ENCODE measurements around the gene DIPK2A.

The DIPK2A gene

DNA sequence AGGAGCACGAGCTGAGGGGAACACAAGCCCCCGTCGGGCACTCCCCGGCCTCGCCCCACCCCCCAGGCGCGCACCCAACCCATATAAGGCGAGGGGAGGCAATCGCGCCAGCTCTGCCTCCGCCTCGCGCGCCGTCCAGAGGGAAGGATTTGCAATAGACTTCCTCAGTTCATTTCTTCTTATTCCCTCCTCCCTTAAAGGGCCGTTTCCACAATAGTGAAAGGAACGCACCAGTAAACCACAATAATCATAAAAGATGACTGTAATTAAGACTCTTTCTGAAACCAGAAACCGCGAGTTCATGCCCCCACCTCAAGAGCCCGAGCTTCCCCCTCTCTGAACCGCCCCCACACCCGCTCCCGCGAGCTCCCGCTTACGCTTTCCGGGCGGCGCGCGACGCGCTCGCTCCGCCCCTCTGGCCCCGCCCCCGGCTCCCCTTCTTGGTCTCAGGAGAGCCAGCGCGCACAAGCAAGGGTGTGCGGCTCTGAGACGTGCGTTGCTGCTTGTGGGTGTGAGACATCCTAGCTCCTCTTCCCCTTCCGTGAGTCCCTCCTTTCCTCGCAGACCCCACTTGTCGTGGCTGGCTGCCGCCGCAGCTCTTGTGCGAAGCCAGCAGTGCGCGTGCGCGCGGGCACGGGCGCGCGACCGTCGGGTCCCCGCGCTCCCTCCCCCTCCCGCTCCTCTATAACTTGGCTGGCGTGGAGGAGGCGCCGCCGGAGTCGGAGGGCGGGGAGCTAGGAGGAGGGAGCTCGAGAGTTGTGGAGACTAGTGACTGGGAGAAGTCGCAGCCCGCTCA is at the start of gene DIPK2A:
Gene DIPK2A, plus strand, starts transcription at position 465 of the 796 bp plus-strand sequence. CDS start 510 bp downstream, outside the sequence.
- H3K4me3 ChIP-seq (ENCODE audit: low read depth, low read length): peak within 1 kb of the TSS; percentile 90

DNA sequence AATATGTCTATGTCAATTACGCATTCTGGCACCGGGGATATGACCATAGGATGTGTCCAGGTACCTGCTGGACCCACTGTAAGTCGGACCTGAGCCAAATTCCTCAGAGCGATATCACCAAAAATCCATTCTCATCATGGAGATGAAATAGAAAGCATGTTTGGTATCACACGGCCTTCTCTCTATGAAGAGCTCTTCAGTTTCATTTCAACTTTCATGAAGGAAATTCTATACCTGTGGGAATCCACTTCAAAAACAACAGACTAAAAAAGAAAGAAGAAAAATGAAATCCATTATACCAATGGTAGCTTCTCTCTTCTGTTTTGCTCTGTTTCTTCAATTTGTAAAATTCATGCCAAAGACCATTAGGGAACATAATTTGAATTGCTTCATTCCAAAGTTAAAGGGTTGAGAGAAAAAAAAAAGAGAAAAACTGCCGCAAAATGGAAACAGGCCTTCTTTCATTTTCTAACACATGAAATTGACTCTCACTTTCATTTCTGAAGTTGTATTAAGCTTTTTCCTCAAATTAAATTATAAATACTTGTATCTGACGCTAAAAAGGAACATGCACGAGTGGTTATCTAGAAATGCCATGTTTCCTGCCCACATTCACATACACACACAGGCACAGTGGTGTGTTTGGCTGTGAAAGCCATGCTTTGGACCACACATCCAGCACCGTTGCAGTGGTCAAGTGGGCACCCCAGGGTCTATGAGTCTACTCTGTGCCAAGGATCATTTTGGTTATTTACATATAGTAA is 46.9 kb upstream of the DIPK2A start:
- no peak overlapping the region for H3K4me3 ChIP-seq (ENCODE audit: low read depth, low read length)

DNA sequence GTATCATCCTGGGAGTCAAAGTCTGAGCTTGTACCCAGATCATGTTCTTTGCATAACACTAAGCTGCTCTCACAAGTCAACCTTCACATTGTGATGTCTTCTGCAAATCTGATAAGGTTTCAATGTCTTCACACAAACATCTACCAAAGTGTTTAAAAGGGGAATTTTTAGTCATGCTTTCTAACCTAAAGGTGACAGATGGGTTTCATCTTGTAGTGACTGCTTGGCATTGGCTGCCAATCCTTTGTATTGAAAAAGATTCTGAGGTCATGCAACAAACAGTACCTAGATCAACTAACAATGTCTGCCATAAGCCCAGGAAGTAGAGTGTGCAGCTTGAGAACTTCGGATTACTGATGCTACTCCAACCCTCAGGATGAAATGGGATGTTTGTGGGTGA is 43.6 kb upstream of the DIPK2A start:
- no peak overlapping the region for H3K4me3 ChIP-seq (ENCODE audit: low read depth, low read length)

- H3K4me3 ChIP-seq (ENCODE audit: low read depth, low read length): no peak overlapping the region
Measured at GRCh38 chr3:143928541-143929255, 42.9 kb upstream of the DIPK2A start.

GRCh38 chr3:143934791-143935190 is 36.8 kb upstream of the DIPK2A start:
- no peak overlapping the region for H3K4me3 ChIP-seq (ENCODE audit: low read depth, low read length)

- H3K4me3 ChIP-seq (ENCODE audit: low read depth, low read length): no peak overlapping the region
Measured at GRCh38 chr3:143935678-143936077, 35.9 kb upstream of the DIPK2A start.

DNA sequence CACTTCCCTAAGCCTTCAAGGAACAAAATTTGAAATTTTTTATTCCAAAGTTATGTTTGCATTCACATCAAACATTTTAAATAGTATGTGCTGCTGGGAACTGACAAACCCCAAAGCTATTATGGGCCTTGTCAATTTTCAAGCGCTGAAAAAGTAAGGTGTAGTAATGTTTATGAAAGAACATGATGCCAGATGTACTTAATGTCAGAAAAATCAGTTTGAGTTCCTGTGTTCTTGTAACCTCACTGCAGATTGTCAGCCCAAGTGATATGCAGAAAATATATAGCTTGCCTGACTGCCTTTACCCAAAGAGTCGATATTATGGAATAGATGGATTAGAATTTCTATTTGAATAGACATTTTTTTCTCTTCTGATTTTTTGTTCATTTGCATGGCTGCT is 20.8 kb upstream of the DIPK2A start:
- no peak overlapping the region for H3K4me3 ChIP-seq (ENCODE audit: low read depth, low read length)

DNA sequence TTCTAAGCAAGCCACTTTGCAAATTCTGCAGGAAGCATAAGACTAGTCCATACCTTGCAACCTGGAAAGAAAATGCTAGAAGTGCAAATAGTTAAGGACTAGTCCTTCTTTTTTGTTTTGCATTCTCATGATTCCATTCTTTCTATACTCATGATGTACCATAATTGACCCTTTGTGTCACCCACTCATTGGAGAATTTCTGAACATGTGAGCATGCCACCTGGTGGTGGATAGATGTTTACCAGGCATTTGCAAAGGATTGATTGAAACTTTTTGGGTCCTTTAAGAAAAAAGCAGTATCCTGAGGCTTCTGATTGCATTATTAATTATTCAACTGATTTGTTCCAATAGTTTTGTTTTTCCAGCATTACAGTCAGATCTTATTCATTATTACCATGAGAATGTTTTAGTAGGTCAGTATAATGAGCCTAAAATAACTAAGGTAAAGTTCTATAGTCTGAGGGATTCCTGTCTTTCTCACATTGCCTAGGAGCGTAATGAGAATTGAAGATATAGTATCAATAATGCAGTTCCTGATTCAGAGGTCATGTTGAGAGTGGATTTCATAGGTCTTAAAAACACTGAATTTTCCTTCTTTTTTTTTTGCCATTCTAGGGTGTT is 20.2 kb upstream of the DIPK2A start:
- H3K4me3 ChIP-seq (ENCODE audit: low read depth, low read length): no peak overlapping the region

GRCh38 chr3:143952569-143953072 is 19.0 kb upstream of the DIPK2A start:
- no peak overlapping the region for H3K4me3 ChIP-seq (ENCODE audit: low read depth, low read length)

DNA sequence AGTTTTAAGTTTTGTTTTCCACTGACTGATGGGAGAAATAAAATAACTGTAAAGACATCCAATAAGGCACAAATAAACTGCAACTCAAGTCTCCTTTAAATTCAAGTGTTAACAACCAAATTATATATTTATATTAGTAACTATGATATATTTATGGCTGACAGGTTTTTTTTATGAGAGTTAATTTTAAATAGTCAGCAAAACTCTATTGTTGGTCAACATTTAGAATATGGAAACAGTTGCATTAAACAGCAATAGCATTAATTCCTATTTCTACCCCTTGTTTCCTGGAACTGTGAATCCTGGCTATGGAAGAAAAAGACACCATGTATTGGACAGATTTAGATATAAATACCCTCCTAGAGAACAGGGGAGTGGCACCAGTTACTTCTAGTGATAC is 16.5 kb upstream of the DIPK2A start:
- no peak overlapping the region for H3K4me3 ChIP-seq (ENCODE audit: low read depth, low read length)

DNA sequence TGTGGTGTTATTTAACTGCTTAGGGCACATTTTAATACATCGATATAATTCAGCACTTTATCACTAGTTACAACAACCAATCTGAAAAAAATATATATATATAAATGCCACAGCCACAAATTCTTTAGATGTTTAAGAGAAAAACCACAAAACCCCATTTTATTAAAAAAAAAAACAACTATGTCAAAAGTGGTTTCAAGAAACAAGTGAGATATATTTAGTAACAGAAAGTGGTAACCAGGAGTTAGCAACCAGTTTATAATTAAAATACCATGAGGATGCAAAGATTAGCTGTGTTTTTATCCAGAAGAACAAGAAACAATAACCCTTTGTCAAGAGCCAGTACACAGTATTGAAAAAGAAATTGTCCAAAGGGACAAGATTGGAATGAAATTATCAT is 14.8 kb upstream of the DIPK2A start:
- no peak overlapping the region for H3K4me3 ChIP-seq (ENCODE audit: low read depth, low read length)

GRCh38 chr3:143957453-143957852 is 14.2 kb upstream of the DIPK2A start:
- H3K4me3 ChIP-seq (ENCODE audit: low read depth, low read length): no peak overlapping the region

DNA sequence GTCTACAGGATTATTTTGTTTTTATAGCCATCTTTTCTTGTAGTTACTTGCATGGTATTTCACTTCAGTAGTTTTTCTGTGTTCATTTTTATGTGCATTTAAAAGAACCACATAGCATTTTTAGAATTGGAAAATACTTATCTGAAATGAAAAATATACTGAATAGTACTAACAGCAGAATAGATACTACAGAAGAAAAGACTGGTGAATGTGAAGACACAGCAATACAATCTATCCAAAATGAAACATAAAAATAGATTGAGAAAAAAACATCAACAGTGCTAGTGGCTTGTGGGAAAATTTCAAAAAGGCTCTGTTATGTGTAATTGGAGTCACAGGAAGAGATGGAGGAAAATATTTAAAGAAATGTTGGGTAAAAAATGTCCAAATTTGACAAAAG is 12.7 kb upstream of the DIPK2A start:
- no peak overlapping the region for H3K4me3 ChIP-seq (ENCODE audit: low read depth, low read length)

GRCh38 chr3:143961342-143961741 is 10.3 kb upstream of the DIPK2A start:
- no peak overlapping the region for H3K4me3 ChIP-seq (ENCODE audit: low read depth, low read length)

- no peak overlapping the region for H3K4me3 ChIP-seq (ENCODE audit: low read depth, low read length)
Measured at GRCh38 chr3:143963946-143964345, 7.7 kb upstream of the DIPK2A start.

DNA sequence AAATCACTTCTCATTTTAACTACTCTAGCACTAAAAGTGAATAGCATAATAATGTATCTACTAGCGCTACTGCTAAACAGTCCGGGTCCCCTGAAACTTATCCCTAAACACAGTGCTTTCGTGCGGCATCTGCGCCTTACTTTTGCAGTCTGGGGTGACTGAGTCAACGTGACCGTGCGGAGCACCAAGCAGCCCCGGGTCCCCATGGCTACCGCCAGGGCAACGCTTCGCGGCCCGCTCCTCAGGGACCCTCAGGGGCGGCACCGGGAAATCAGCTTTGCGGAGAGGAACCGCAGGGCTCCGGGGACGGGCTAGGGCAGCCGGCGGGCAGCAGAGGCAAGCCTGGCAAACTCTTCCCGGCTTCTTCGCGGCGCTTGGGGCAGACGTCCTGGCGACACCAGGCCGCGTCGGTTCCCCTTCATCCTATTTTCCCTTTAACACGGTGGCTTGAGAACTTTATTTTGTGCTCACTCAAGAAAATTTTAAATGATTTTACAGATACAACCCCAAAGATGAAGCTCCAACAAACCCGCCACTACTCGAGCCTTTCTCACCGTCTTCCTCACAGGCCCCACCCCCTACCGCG is 757 bp upstream of the DIPK2A start:
- H3K4me3 ChIP-seq (ENCODE audit: low read depth, low read length): peak overlapping the region; percentile 90

- H3K4me3 ChIP-seq (ENCODE audit: low read depth, low read length): peak overlapping the region; percentile 90
Measured at GRCh38 chr3:143972155-143972504, 507 bp downstream of the DIPK2A start.

- H3K4me3 ChIP-seq (ENCODE audit: low read depth, low read length): peak overlapping the region; percentile 90
Measured at GRCh38 chr3:143972505-143973258, 1.1 kb downstream of the DIPK2A start.

- peak overlapping the region; percentile 90 for H3K4me3 ChIP-seq (ENCODE audit: low read depth, low read length)
Measured at GRCh38 chr3:143973259-143974021, 1.8 kb downstream of the DIPK2A start.

Data from iPS-11a (cell line).